OCI-LY7 (cell line): ENCODE data around the gene FKBP6.
"Not testable (repeated sequence)": the region's sequence is repeated elsewhere in the genome, so short reads cannot be mapped to it uniquely, and the experiment has no call there.

Experiments
- EZH2phosphoT487 ChIP-seq: fragments of 200-600 bp; sonication (generic); IDR thresholded peaks from 2 replicates; pipeline ENCODE4 v1.6.1; 2018; ENCODE audit warnings: low read depth, borderline replicate concordance, mild to moderate bottlenecking, mixed run types, antibody characterized with exemption, low read length, moderate library complexity, mixed read lengths
- TF ChIP-seq, protein P1 (sequence below): fragments of 200-600 bp; sonication (generic); conservative IDR thresholded peaks from 2 replicates; pipeline ENCODE4 v1.5.1; 2014; ENCODE audit warnings: mild to moderate bottlenecking, antibody characterized with exemption, low read length, moderate library complexity, mixed read lengths

- TF ChIP-seq, protein P1, sequence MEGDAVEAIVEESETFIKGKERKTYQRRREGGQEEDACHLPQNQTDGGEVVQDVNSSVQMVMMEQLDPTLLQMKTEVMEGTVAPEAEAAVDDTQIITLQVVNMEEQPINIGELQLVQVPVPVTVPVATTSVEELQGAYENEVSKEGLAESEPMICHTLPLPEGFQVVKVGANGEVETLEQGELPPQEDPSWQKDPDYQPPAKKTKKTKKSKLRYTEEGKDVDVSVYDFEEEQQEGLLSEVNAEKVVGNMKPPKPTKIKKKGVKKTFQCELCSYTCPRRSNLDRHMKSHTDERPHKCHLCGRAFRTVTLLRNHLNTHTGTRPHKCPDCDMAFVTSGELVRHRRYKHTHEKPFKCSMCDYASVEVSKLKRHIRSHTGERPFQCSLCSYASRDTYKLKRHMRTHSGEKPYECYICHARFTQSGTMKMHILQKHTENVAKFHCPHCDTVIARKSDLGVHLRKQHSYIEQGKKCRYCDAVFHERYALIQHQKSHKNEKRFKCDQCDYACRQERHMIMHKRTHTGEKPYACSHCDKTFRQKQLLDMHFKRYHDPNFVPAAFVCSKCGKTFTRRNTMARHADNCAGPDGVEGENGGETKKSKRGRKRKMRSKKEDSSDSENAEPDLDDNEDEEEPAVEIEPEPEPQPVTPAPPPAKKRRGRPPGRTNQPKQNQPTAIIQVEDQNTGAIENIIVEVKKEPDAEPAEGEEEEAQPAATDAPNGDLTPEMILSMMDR, result not testable (repeated sequence)
- not testable (repeated sequence) for TF ChIP-seq EZH2phosphoT487
Observed at GRCh38 chr7:73297706-73298105, 30.3 kb upstream of the FKBP6 start.
